Measurements from ENCODE around the gene DNAJC22. TPM values are rescaled to one million over a fixed set of nuclear protein-coding genes. Genes with fewer than 3 reads are reported as not detected.

Gene DNAJC22
- total and polyA plus RNA-seq, 9 of the 15 experiments (the other 6 are each of a cell fraction or from before 2014, with no cell fraction given) = 0.10 to 1.2 (median 0.47) TPM

GRCh38 chr12:49336645-49337584 is 9.8 kb upstream of the DNAJC22 start, which contains the start of gene C1QL4 (continued):
- TF ChIP-seq ZNF740 (CRISPR knock-in tag; IDR thresholded peaks at IDR 0.05) = no peak
- peak in 1 of 2 experiments; percentile 45; a peak in 1 of 4 replicates for TF ChIP-seq ZNF740 (tag; IDR thresholded peaks at IDR 0.05)
- 0 out of 2 replicates have a peak, but pooled peaks have one; percentile 26 for TF ChIP-seq AFF4 (CRISPR knock-in tag; IDR thresholded peaks at IDR 0.05)
- no peak for TF ChIP-seq PHTF2 (CRISPR knock-in tag; IDR thresholded peaks at IDR 0.05)
- peak; percentile 15; the same call in 1 of the 2 replicates for TF ChIP-seq STAG1 (CRISPR knock-in tag; IDR thresholded peaks at IDR 0.05; ENCODE audit: borderline replicate concordance)
- TF ChIP-seq TCF7L2 (IDR thresholded peaks at IDR 0.05; ENCODE audit: low read depth, low read length) = no peak
- no peak for TF ChIP-seq CGGBP1 (CRISPR knock-in tag; IDR thresholded peaks at IDR 0.05)
- TF ChIP-seq ZNF695 (CRISPR knock-in tag; IDR thresholded peaks at IDR 0.05) = no peak
- no peak for TF ChIP-seq ZNF23 (CRISPR knock-in tag; IDR thresholded peaks at IDR 0.05)
- TF ChIP-seq POLR2A (conservative IDR thresholded peaks at IDR 0.05) = 0 out of 2 replicates have a peak, but pooled peaks have one; percentile 33
- no peak for TF ChIP-seq ARHGAP35 (IDR thresholded peaks at IDR 0.05; ENCODE audit: partially characterized antibody)
- peak; percentile 42; the same call in 1 of the 2 replicates for TF ChIP-seq CXXC5 (CRISPR knock-in tag; IDR thresholded peaks at IDR 0.05)
- no peak for TF ChIP-seq SRF (CRISPR knock-in tag; IDR thresholded peaks at IDR 0.05)
- TF ChIP-seq PRMT5 (CRISPR knock-in tag; IDR thresholded peaks at IDR 0.05) = no peak
- no peak for TF ChIP-seq GMEB1 (CRISPR knock-in tag; IDR thresholded peaks at IDR 0.05)
- TF ChIP-seq ATF3 (IDR thresholded peaks at IDR 0.05) = no peak
- TF ChIP-seq ATF3 (CRISPR knock-in tag; conservative IDR thresholded peaks at IDR 0.05) = 0 out of 2 replicates have a peak, but pooled peaks have one; percentile 19
